CD4-positive, alpha-beta T cell treated with Interleukin-6 at 100 ng/mL for 8 hours (primary cell): Measurements from ENCODE around the gene BCAS3.

Experiments used
- DNase-seq: peaks from one replicate; pipeline ENCODE4 v3.0.0-alpha.2; 2020; ENCODE audit warnings: mixed read lengths, low spot score

Gene BCAS3

DNA sequence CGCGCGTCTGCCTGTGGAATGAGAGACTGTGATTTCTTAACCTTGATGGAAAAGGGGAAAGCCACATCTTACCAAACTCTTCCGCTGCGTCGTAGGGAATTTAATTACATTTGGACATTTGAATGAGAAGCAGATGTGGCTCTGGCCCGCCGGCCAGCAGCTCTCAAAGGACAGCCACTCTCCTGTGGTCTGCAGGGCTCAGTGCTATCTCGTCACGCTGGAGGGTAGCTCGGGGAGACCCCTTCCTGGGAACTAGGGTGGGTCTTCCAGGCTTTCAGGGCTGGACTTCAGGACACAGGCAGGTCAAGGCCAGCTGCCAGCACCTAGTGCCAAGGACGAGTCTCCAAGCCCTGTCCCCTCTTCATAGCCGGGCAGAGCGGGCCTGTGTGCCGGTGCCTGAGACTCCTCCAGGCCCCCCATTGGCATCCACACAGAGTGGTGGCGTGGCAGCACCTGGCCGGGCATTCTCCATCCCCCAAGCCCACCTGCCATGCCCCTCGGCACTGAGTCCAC, 706.1 kb downstream of the BCAS3 start:
- no peak for DNase-seq

- DNase-seq: no peak
Observed at GRCh38 chr17:61384354-61384691, 706.7 kb downstream of the BCAS3 start.

DNA sequence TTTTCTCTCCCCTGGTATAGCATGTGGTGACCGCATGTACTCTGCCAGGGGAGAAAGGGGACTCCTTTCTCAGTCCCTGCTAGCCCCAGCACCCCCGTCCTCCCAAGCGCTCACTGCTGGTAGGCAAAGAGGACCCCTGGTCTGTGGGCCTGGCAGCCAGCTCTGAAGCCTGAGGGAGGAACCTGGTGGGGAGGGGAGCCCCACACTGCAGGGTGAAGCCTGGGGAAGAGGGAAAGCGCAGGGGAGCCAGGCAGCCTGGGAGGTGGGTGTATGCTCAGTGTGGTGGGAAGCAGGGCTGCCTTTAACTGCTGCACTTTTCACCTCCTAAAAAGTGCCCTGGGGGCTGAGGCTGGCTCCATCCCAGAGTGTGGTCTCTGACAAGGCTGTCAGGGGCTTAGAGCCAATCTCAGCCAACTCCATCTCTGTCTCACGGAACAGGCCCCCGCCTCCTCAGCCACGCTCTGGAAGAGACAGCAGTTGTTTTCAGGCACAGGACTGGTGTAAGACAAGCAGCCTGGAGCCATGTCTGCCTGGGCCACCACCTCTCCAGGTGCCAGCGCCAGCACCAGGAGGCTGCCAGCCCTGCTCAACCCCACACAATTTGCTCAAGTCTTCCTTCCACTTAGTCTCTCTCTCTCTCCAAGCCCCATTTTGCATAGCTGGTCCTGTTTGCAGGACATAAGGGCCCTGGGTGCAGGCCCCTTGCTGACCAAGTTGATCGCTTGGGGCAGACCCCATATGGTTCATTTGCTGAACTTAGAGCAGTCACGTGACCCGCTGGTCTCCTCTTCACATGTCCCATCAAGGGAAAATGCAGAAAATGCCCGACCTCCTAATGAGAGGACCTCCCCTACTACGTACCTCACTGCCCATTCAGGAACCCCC, 707.3 kb downstream of the BCAS3 start:
- no peak for DNase-seq

- no peak for DNase-seq
Observed at GRCh38 chr17:61385577-61386236, 708.1 kb downstream of the BCAS3 start.

- no peak for DNase-seq
Observed at GRCh38 chr17:61386251-61386650, 708.6 kb downstream of the BCAS3 start.

GRCh38 chr17:61387011-61387410, 709.4 kb downstream of the BCAS3 start:
- no peak for DNase-seq

GRCh38 chr17:61387511-61388305, 710.1 kb downstream of the BCAS3 start:
- DNase-seq: no peak

- DNase-seq: no peak
Observed at GRCh38 chr17:61388561-61389356, 711.1 kb downstream of the BCAS3 start.

DNA sequence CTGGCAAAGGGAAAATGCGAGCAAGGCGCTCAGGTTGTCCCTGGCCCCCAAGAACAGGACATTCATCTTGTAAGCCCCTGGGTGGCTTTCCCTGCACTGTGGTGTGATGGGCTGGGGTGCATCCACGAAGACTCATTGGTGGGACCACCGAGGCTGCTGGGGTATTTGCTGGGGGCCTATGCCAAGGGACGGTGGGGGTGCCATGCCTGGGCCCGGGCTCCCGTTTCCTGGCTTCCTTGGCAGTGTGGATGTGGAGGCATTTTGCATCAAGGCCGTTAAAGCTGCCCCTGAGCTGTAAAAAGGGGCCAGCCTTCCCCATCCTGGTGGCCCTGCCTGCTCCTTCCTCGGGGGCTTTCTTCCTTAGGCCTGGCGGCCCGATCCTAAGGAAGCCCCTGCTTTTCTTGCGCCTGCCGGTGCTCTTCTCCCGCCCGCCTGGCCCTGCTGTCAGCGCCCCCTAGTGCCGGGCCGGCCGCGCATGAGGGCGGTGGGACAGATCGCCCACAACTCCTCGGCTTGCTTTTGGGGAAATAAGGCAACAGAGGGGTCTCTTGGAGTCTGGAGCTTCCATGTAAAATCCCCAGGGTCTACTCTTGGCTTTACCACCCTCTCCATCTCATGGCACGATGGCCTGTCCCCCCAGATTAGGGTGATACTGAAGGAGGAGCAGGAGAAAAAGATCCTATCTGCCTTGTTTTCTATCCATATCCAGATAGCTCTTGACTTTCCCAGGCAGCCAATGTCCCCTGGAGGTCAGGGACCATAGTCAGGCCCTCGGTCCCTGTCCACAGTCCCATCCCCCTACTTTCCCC, 712.2 kb downstream of the BCAS3 start:
- no peak for DNase-seq

- no peak for DNase-seq
Observed at GRCh38 chr17:61390479-61390791, 712.8 kb downstream of the BCAS3 start.

DNA sequence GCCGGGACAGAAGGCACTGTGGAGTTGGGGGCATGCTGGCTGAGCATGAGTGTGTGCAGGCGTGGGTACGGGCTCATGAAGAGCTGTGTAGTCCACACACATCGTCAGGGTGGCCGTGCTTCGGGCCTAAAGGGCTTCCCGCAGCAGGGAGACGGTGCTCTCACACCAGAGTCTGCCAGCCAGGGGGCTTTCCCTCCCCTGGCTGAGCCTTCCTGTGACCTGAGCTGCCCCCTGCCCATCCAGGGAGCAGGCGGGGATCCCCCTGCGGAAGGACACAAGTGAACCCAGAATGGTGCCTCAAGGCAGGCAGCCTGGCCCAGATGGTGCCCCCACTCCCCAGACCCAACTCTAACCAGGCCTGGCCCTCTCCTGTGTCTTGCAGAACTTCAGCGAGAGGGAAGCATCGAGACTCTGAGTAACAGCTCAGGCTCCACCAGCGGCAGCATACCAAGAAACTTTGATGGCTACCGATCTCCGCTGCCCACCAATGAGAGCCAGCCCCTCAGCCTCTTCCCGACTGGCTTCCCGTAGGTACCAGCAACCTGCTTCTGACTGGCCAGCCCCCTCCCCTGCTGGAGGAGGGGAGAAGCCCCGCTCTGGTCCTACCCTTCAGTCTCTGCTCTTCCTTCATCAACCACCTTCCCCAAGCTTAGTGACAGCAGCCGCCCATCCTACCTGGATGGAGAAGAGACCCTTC, 714.1 kb downstream of the BCAS3 start:
- no peak for DNase-seq

DNA sequence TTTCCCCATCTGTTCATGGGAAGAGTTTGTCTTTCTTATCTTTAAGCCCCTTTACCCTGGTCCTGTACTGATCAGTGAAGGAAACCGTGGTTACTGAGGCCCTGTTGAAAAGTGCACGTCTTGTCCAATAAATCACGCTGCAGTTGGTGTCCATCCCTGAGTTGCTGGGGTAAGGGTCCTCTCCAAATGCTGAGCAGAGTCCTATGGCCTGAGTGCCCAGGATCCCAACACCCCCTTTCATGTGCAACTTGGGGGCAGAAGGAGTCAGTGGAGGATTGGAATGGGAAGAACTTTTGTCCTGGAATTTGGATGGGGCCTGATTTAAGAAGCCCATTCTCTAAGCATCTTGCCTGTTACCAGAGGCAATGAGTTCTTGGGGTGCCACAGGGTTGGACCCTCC, 715.0 kb downstream of the BCAS3 start:
- DNase-seq: no peak

DNA sequence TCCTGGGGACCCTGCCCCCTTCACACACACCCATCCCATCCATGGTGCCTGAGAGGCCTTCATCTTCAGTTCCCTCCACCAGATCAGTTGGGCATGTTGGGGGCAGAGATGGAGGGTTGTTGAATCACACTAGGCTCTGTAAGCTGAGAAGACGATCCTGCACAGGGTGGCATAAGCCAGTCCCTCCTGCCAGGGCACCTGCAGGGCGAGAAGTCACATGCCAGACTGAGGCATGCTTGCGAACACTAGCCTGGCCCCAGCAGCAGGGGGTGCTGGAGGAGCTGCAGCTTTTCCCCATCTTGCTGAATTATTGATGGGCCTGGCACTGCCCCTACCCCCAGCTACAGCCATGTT, 715.9 kb downstream of the BCAS3 start:
- DNase-seq: no peak

- no peak for DNase-seq
Observed at GRCh38 chr17:61393904-61394629, 716.4 kb downstream of the BCAS3 start.

- no peak for DNase-seq
Observed at GRCh38 chr17:61394630-61395408, 717.2 kb downstream of the BCAS3 start.

DNA sequence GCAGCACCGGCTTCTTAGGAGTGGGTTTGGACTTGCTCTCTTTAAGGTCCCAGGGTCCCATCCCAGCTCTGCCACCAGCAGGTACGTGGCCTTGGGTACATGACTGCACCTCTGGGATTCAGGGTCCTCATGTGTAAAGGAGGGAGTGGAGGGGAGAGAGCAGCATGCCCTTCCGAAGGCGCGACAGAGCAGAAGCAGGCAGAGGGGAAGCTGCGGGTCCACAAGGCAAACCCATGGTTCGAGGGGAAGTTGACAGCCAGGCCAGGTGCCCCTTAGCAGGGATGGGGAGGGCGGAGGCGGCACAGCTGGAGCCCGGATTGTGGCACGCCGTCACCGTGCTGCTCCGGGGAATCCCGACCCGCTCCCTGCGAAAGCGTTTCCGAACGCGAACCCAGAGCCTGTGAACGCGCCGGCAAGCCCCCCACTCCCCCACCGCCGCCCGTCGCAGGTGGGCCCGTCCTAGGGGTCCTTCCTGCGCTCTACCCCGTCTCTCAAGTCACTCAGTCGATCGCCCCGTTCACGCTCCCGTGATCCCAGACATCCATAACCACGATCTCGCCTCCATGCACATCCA, 717.8 kb downstream of the BCAS3 start:
- no peak for DNase-seq

DNA sequence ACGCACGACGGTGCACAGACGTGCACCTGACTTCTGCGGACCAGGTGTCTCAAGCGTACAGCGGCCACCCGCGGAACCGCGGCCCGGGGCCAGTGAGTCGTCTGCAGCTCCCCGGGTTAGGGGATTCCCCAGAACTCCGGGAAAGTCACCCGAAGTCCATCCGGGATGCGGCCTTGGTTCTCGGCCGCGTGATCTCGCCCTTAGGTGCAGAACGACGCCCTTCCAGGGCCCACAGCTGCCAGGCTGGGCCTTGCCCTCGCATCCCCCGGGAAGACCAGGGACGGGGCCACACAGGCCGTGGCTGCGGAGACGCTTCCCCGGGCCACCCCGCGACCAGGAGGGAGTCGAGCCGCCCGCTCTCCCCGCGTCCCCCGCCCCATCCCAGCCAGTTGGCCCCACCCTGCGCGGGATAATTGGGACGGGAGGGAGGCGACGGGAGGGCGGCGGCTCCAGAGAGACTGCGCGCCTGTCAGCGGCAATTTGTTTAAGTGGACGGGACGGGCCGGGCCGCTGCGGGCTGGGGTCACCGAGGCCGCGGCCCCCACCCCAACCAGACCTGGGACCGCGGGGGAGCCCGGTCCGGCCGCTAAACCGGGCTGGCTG, 718.4 kb downstream of the BCAS3 start:
- no peak for DNase-seq

GRCh38 chr17:61396586-61397085, 719.0 kb downstream of the BCAS3 start:
- DNase-seq: no peak
